GM06990 (cell line): Measurements from ENCODE around the gene FERMT2.
"Not testable (repeated sequence)": the region's sequence is repeated elsewhere in the genome, so short reads cannot be mapped to it uniquely, and the experiment has no call there.

Source experiments
- DNase-seq: peaks from one replicate; pipeline ENCODE4 v3.0.0-alpha.2; 2011; ENCODE audit not compliant: insufficient read length; ENCODE audit errors: extremely low read depth
- H3K27me3 ChIP-seq: replicated peaks from 2 replicates; pipeline ENCODE4 v1.6.0; 2011; ENCODE audit warnings: low read length; ENCODE audit not compliant: control insufficient read depth, insufficient read depth
- H3K36me3 ChIP-seq: 2 replicates; pipeline ENCODE4 v1.5.1; 2011; ENCODE audit warnings: low read length; ENCODE audit not compliant: control insufficient read depth, insufficient read depth
- H3K4me3 ChIP-seq: replicated peaks from 2 replicates; pipeline ENCODE4 v1.5.1; 2011; ENCODE audit warnings: low read depth, mild to moderate bottlenecking, control low read depth, low read length
- CTCF ChIP-seq: IDR thresholded peaks from 2 replicates; pipeline ENCODE4 v1.5.1; 2011; ENCODE audit warnings: low read length, control low read depth, mild to moderate bottlenecking, inconsistent platforms; ENCODE audit not compliant: insufficient read depth, poor library complexity, severe bottlenecking

Gene FERMT2

GRCh38 chr14:52871606-52872005 is 79.2 kb downstream of the FERMT2 start:
- no peak for TF ChIP-seq CTCF
- Histone ChIP-seq H3K27me3 (no peaks in the 10 kb centered on the region), H3K36me3 (no peaks in the 10 kb centered on the region), H3K4me3 (no peak overlapping the region)
- no peak for DNase-seq

GRCh38 chr14:52868911-52869618 is 81.8 kb downstream of the FERMT2 start:
- no peak for DNase-seq
- H3K36me3 ChIP-seq: no peaks in the 10 kb centered on the region
- H3K27me3 ChIP-seq: no peaks in the 10 kb centered on the region
- TF ChIP-seq CTCF: no peak
- no peak overlapping the region for H3K4me3 ChIP-seq

- not testable (repeated sequence) for H3K27me3 ChIP-seq, H3K36me3 ChIP-seq
Observed at GRCh38 chr14:52864893-52865292, 86.0 kb downstream of the FERMT2 start.

GRCh38 chr14:52863334-52863700 is 87.5 kb downstream of the FERMT2 start:
- no peak for TF ChIP-seq CTCF
- Histone ChIP-seq H3K4me3 (no peak overlapping the region), H3K27me3 (no peaks in the 10 kb centered on the region), H3K36me3 (no peaks in the 10 kb centered on the region)
- DNase-seq: no peak

More at GRCh38 chr14:52864893-52865292, 86.0 kb downstream of the FERMT2 start:
- DNase-seq, H3K4me3 ChIP-seq: not testable (repeated sequence)

GRCh38 chr14:52862632-52863333 is 88.1 kb downstream of the FERMT2 start:
- Histone ChIP-seq H3K27me3 (no peaks in the 10 kb centered on the region), H3K4me3 (no peak overlapping the region), H3K36me3 (no peaks in the 10 kb centered on the region)
- TF ChIP-seq CTCF: no peak
- DNase-seq: no peak

- no peaks in the 10 kb centered on the region for H3K36me3 ChIP-seq
- no peak for DNase-seq
- TF ChIP-seq CTCF: no peak
Observed at GRCh38 chr14:52861403-52861802, 89.4 kb downstream of the FERMT2 start.

More at GRCh38 chr14:52861403-52861802, 89.4 kb downstream of the FERMT2 start:
- Histone ChIP-seq H3K27me3 (no peaks in the 10 kb centered on the region), H3K4me3 (no peak overlapping the region)
